Measurements from ENCODE around the gene TBX18.
A peak's percentile ranks its signal among the peaks of the same experiment; 100 is the strongest.

Gene TBX18

GRCh38 chr6:84653027-84653551 is 111.3 kb downstream of the TBX18 start:
- no peak for TF ChIP-seq CTCF (conservative IDR thresholded peaks at IDR 0.05; ENCODE audit: control insufficient read depth, insufficient read depth, low read depth, low read length)
- DNase-seq (ENCODE audit: low read depth): no peak
- H3K4me3 ChIP-seq (ENCODE audit: control insufficient read depth, low read depth, low read length): no peak overlapping the region

GRCh38 chr6:84652356-84653026 is 111.9 kb downstream of the TBX18 start:
- TF ChIP-seq CTCF (conservative IDR thresholded peaks at IDR 0.05; ENCODE audit: control insufficient read depth, insufficient read depth, low read depth, low read length): no peak
- peak; percentile 91 for DNase-seq (ENCODE audit: low read depth)

GRCh38 chr6:84651583-84651982 is 112.8 kb downstream of the TBX18 start:
- no peak for TF ChIP-seq CTCF (conservative IDR thresholded peaks at IDR 0.05; ENCODE audit: control insufficient read depth, insufficient read depth, low read depth, low read length)
- DNase-seq (ENCODE audit: low read depth): no peak
- no peak overlapping the region for H3K4me3 ChIP-seq (ENCODE audit: control insufficient read depth, low read depth, low read length)

More at GRCh38 chr6:84652356-84653026, 111.9 kb downstream of the TBX18 start:
- H3K4me3 ChIP-seq (ENCODE audit: control insufficient read depth, low read depth, low read length): no peak overlapping the region

- H3K4me3 ChIP-seq (ENCODE audit: control insufficient read depth, low read depth, low read length): no peak overlapping the region
- no peak for DNase-seq (ENCODE audit: low read depth)
- no peak for TF ChIP-seq CTCF (conservative IDR thresholded peaks at IDR 0.05; ENCODE audit: control insufficient read depth, insufficient read depth, low read depth, low read length)
Observed at GRCh38 chr6:84648444-84648843, 116.0 kb downstream of the TBX18 start.

GRCh38 chr6:84645563-84646266 is 118.7 kb downstream of the TBX18 start:
- TF ChIP-seq CTCF (conservative IDR thresholded peaks at IDR 0.05; ENCODE audit: control insufficient read depth, insufficient read depth, low read depth, low read length): no peak
- DNase-seq (ENCODE audit: low read depth): peak; percentile 86
- H3K4me3 ChIP-seq (ENCODE audit: control insufficient read depth, low read depth, low read length): no peak overlapping the region

GRCh38 chr6:84645000-84645399 is 119.4 kb downstream of the TBX18 start:
- peak; percentile 76 for DNase-seq (ENCODE audit: low read depth)
- no peak overlapping the region for H3K4me3 ChIP-seq (ENCODE audit: control insufficient read depth, low read depth, low read length)
- no peak for TF ChIP-seq CTCF (conservative IDR thresholded peaks at IDR 0.05; ENCODE audit: control insufficient read depth, insufficient read depth, low read depth, low read length)
